IMR-90 (cell line): ENCODE results near the gene SVIL. TPM values are rescaled to one million over a fixed set of nuclear protein-coding genes. Genes with fewer than 3 reads are reported as not detected.

ENCODE experiments used
- ATAC-seq: fragments of 200-7000 bp; cut with Tn5 transposase; 2 replicates; pipeline ENCODE4 v1.9.1; 2020; ENCODE audit warnings: low read depth, mild to moderate bottlenecking, moderate library complexity
- BruUV-seq: library from RNA; stranded (reverse); fragments of 400-500 nt; replicated peaks from 2 replicates; lab custom pipeline; 2021; lab: Mats Ljungman, UMichigan
- CTCF ChIA-PET: fragments of 300-600 bp; formaldehyde crosslinking; extraction: SDS; loops from one replicate; lab custom pipeline; 2021; ENCODE audit warnings: antibody characterized with exemption; lab: Yijun Ruan, JAX
- POLR2A ChIA-PET: fragments of 300-600 bp; sonication (Branson Sonifier 250); formaldehyde crosslinking; loops from one replicate; lab custom pipeline; 2022; ENCODE audit warnings: antibody characterized with exemption; ENCODE audit not compliant: unreplicated experiment; lab: Charles Lee
- DNase-seq: peaks from one replicate; pipeline ENCODE4 v3.0.0; 2013
- H2AFZ ChIP-seq: replicated peaks from 2 replicates; pipeline ENCODE3; 2013; ENCODE audit warnings: low read length, mild to moderate bottlenecking; ENCODE audit not compliant: poor library complexity
- H2AK5ac ChIP-seq: 2 replicates; pipeline ENCODE4 v1.6.1; 2013; ENCODE audit warnings: low read depth, low read length, inconsistent platforms
- H2AK9ac ChIP-seq: replicated peaks from 2 replicates; pipeline ENCODE3; 2013; ENCODE audit warnings: mild to moderate bottlenecking, low read depth, low read length, moderate library complexity; ENCODE audit not compliant: poor library complexity
- H2BK120ac ChIP-seq: 2 replicates; pipeline ENCODE4 v1.6.1; 2013; ENCODE audit warnings: low read depth, low read length, inconsistent platforms
- H2BK15ac ChIP-seq: 3 replicates; pipeline ENCODE4 v1.6.1; 2013; ENCODE audit warnings: low read depth, low read length, inconsistent platforms
- H2BK20ac ChIP-seq: 2 replicates; pipeline ENCODE4 v1.6.1; 2013; ENCODE audit warnings: low read depth, mild to moderate bottlenecking, inconsistent platforms, low read length, moderate library complexity
- H2BK5ac ChIP-seq: 2 replicates; pipeline ENCODE4 v1.6.1; 2013; ENCODE audit warnings: mild to moderate bottlenecking, low read depth, low read length, inconsistent platforms; ENCODE audit not compliant: poor library complexity, severe bottlenecking
- H3K14ac ChIP-seq: replicated peaks from 2 replicates; pipeline ENCODE4 v1.6.1; 2013; ENCODE audit warnings: low read depth, low read length, inconsistent platforms
- H3K18ac ChIP-seq: 2 replicates; pipeline ENCODE4 v1.6.1; 2013; ENCODE audit warnings: low read depth, low read length, control low read depth
- H3K23ac ChIP-seq: 2 replicates; pipeline ENCODE4 v1.6.1; 2013; ENCODE audit warnings: low read depth, low read length, inconsistent platforms
- H3K27ac ChIP-seq: 2 replicates; pipeline ENCODE4 v1.5.1; 2013; ENCODE audit warnings: mild to moderate bottlenecking, control low read depth, low read length; ENCODE audit not compliant: insufficient read depth
- H3K27me3 ChIP-seq: 2 replicates; pipeline ENCODE4 v1.6.1; 2013; ENCODE audit warnings: low read length; ENCODE audit not compliant: control insufficient read depth, insufficient read depth
- H3K36me3 ChIP-seq: 2 replicates; pipeline ENCODE4 v1.6.1; 2013; ENCODE audit warnings: low read length, mixed read lengths; ENCODE audit not compliant: control insufficient read depth, insufficient read depth
- H3K4ac ChIP-seq: 2 replicates; pipeline ENCODE4 v1.6.1; 2013; ENCODE audit warnings: low read depth, low read length, inconsistent platforms
- H3K4me1 ChIP-seq: 2 replicates; pipeline ENCODE4 v1.6.1; 2013; ENCODE audit warnings: low read length, mixed read lengths; ENCODE audit not compliant: control insufficient read depth, insufficient read depth
- H3K4me2 ChIP-seq: 2 replicates; pipeline ENCODE4 v1.6.1; 2013; ENCODE audit warnings: low read depth, mild to moderate bottlenecking, control low read depth, low read length, moderate library complexity
- H3K4me3 ChIP-seq: 2 replicates; pipeline ENCODE4 v1.5.1; 2013; ENCODE audit warnings: low read depth, mild to moderate bottlenecking, control low read depth, low read length, moderate library complexity; ENCODE audit not compliant: insufficient read depth
- H3K56ac ChIP-seq: 2 replicates; pipeline ENCODE4 v1.6.1; 2013; ENCODE audit warnings: low read length, inconsistent platforms; ENCODE audit not compliant: insufficient read depth; ENCODE audit errors: extremely low read depth
- H3K79me1 ChIP-seq, 2 experiments: 2 replicates each; pipeline ENCODE4 v1.6.1; 2013; ENCODE audit warnings: low read length in 2 of 2, inconsistent platforms in 1 of 2, low read depth in 1 of 2
- H3K9ac ChIP-seq: 2 replicates; pipeline ENCODE4 v1.6.1; 2013; ENCODE audit warnings: low read depth, low read length, control low read depth
- H3K9me1 ChIP-seq: 2 replicates; pipeline ENCODE4 v1.6.1; 2013; ENCODE audit warnings: low read length, inconsistent platforms; ENCODE audit not compliant: insufficient read depth
- H3K9me3 ChIP-seq: 2 replicates; pipeline ENCODE4 v1.6.1; 2013; ENCODE audit warnings: low read length; ENCODE audit not compliant: control insufficient read depth, insufficient read depth
- H4K20me1 ChIP-seq: 2 replicates; pipeline ENCODE4 v1.6.1; 2013; ENCODE audit warnings: low read length, inconsistent platforms; ENCODE audit not compliant: insufficient read depth
- H4K5ac ChIP-seq: 2 replicates; pipeline ENCODE4 v1.6.1; 2013; ENCODE audit warnings: mild to moderate bottlenecking, low read depth, low read length, control low read depth
- H4K8ac ChIP-seq, 2 experiments: 2 replicates each; pipeline ENCODE4 v1.6.1; 2013; ENCODE audit warnings: low read depth in 2 of 2, low read length in 2 of 2, control low read depth in 1 of 2, inconsistent platforms in 1 of 2
- H4K91ac ChIP-seq: 2 replicates; pipeline ENCODE4 v1.6.1; 2013; ENCODE audit warnings: low read depth, low read length, inconsistent platforms; ENCODE audit not compliant: insufficient read depth
- CEBPB ChIP-seq: IDR thresholded peaks from 2 replicates; pipeline ENCODE4 v1.6.1; 2012; ENCODE audit warnings: low read depth, low read length, improper control_type of control experiment
- CHD1 ChIP-seq: IDR thresholded peaks from 2 replicates; pipeline ENCODE4 v1.6.1; 2012; ENCODE audit warnings: low read depth, low read length, improper control_type of control experiment
- NFE2L2 ChIP-seq: fragments of 150-350 bp; IDR thresholded peaks from 2 replicates; pipeline ENCODE4 v1.6.1; 2016; ENCODE audit warnings: low read depth, mild to moderate bottlenecking, low read length
- POLR2A ChIP-seq: IDR thresholded peaks from 2 replicates; pipeline ENCODE4 v1.6.1; 2012; ENCODE audit warnings: mild to moderate bottlenecking, low read depth, low read length
- RCOR1 ChIP-seq: IDR thresholded peaks from 2 replicates; pipeline ENCODE4 v1.6.1; 2012; ENCODE audit warnings: mild to moderate bottlenecking, low read length, improper control_type of control experiment; ENCODE audit not compliant: insufficient replicate concordance
- WGBS, 2 experiments: methylation state at CpG; one replicate each; pipeline versions ENCODE4 v1.1.5 to v1.1.7; 2013; ENCODE audit warnings: missing lambda C conversion rate in 2 of 2; ENCODE audit not compliant: insufficient read length in 1 of 2; ENCODE audit errors: extremely low coverage in 2 of 2; 5-methylcytosine and 5-hydroxymethylcytosine counted together
- dilution Hi-C: fragments of 300-500 bp; cut with HindIII; formaldehyde crosslinking; loops from one replicate; pipeline ENCODE4 v1.14.3; 2018; ENCODE audit warnings: low sequenced_read_pairs; ENCODE audit not compliant: unreplicated experiment
- in situ Hi-C: fragments of 300-500 bp; cut with MboI; formaldehyde crosslinking; loops from 3 replicates; pipeline ENCODE4 v1.14.3; 2019; ENCODE audit warnings: low sequenced_read_pairs, inconsistent platforms, mixed read lengths
- intact Hi-C: fragments of 100-400 bp; cut with micrococcal nuclease; formaldehyde crosslinking; loops from 2 replicates; pipeline ENCODE4 v1.10.0; 2022
- polyA plus RNA-seq, 3 experiments: library from polyadenylated mRNA; depleted of rRNA; stranded (reverse); fragments of >200 nt; gene quantifications; 2 replicates each; pipeline ENCODE4 v1.2.3, GENCODE V29; 2012; ENCODE audit warnings: low replicate concordance in 1 of 3
- total RNA-seq: library from RNA; depleted of rRNA; stranded (reverse); fragments of >200 nt; gene quantifications from 2 replicates; pipeline ENCODE4 v1.2.3, GENCODE V29; 2012

The SVIL gene
- total and polyA plus RNA-seq, 2 of the 4 experiments (the other 2 are of a cell fraction), result 11.5 to 11.6 TPM

DNA sequence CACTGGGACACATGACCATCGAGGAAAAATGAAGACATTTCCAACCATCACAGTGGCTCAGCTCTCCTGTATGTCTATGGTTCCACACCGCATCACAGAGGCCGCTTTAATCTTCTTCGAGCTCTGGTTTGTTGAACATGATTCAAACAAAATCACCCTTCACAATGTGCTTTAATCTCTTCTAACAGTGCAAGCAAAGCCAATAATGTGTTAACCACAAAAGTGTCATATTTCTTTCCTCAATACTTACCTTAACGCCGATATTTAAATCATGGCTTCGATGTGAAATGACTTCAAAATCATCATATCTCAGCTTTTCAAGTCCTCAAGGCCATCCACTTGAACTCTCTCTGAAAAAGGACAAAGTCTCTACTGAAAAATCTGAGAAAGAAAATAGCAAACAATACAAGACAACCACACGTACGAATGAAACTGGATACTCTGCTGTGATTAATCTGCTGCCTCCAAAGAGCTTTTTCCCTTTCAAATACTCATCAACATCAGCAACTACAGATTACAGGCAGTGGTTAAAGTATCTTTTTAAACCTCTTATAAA lies 23.0 kb upstream of the SVIL start (continued):
- TF ChIP-seq POLR2A, result no peak

GRCh38 chr10:29656451-29656992 lies 21.8 kb upstream of the SVIL start:
- no peak overlapping the region for H3K23ac ChIP-seq
- no peak overlapping the region for H2AFZ ChIP-seq
- TF ChIP-seq NFE2L2 (no peak), CEBPB (no peak), RCOR1 (no peak), CHD1 (no peak)
- H3K27me3 ChIP-seq, result no peaks in the 10 kb centered on the region
- peaks cover 15% of the 10 kb centered on the region for H3K36me3 ChIP-seq
- no CpG with 5 or more reads among the region's 2 CpGs for WGBS, 2 experiments
- no peak overlapping the region for H2BK20ac ChIP-seq
- no peak overlapping the region for H3K18ac ChIP-seq
- H3K27ac ChIP-seq, result no peak overlapping the region
- H2AK5ac ChIP-seq, result no peak overlapping the region
- peaks cover 14 to 55% of the 10 kb centered on the region in 2 experiments for H3K79me1 ChIP-seq
- H4K8ac ChIP-seq, result no peak overlapping the region
- H3K9me1 ChIP-seq, result peaks cover 13% of the 10 kb centered on the region
- no peak for DNase-seq
- H3K9ac ChIP-seq, result no peak overlapping the region
- peaks cover 16% of the 10 kb centered on the region; the same call in 1 of the 2 replicates for H4K20me1 ChIP-seq
- H3K9me3 ChIP-seq, result peaks cover 2% of the 10 kb centered on the region; the same call in 1 of the 2 replicates
- H2BK120ac ChIP-seq, result no peak overlapping the region
- ChIA-PET CTCF (no interaction called here), POLR2A (no interaction called here)
- H4K5ac ChIP-seq, result no peak overlapping the region
- in situ Hi-C loops (no loop called here), intact Hi-C loops (no loop called here), dilution Hi-C loops (no loop called here)
- H2BK15ac ChIP-seq, result no peak overlapping the region
- BruUV-seq, result no TSS peak
- peaks cover 5% of the 10 kb centered on the region for H3K4me1 ChIP-seq
- H3K4ac ChIP-seq, result no peak overlapping the region
- H2AK9ac ChIP-seq, result no peak overlapping the region
- no peak overlapping the region for H3K14ac ChIP-seq
- no peak overlapping the region for H2BK5ac ChIP-seq
- ATAC-seq, result no peak
- no peak overlapping the region for H3K56ac ChIP-seq
- H3K4me3 ChIP-seq, result no peak overlapping the region
- no peak overlapping the region for H4K91ac ChIP-seq
- no peak overlapping the region for H3K4me2 ChIP-seq
